ENCODE data around the gene CDON.
"Not testable (repeated sequence)": the region's sequence is repeated elsewhere in the genome, so short reads cannot be mapped to it uniquely, and the experiment has no call there.

Gene CDON

DNA sequence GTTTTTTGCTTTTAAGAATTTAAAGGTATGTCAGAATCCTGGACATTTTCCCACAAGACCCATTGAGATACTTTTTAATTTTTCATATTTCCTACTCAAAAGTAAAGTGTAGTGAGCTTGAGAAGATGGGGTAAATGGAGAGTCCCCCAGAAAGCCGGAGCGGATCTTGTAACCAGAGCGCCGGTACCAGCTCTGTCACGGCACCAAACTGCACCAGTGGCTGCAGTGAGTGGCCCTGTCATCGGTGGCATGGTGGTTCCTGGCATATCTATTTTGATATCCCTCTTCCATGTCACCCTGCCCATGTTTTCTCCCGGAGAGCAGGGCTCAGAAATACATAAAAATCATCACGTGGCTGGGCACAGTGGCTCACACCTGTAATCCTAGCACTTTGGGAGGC is 139.0 kb downstream of the CDON start:
- H3K4me3 ChIP-seq = no peak overlapping the region
- no peak overlapping the region for H3K9ac ChIP-seq (ENCODE audit: insufficient read length)
- H3K27ac ChIP-seq = no peak overlapping the region
- DNase-seq (ENCODE audit: low read depth, low spot score) = no peak
- no peaks in the 10 kb centered on the region for H3K9me3 ChIP-seq (ENCODE audit: low read depth, low read length)
- no peak for TF ChIP-seq EZH2 (IDR thresholded peaks at IDR 0.05)
- TF ChIP-seq FOXP2 (optimal IDR thresholded peaks at IDR 0.05; ENCODE audit: control extremely low read depth, extremely low read length, insufficient read depth) = no peak
- no peak for TF ChIP-seq POLR2AphosphoS5 (IDR thresholded peaks at IDR 0.05; ENCODE audit: borderline replicate concordance, low read depth, low read length)
- no peaks in the 10 kb centered on the region for H3K36me3 ChIP-seq (ENCODE audit: insufficient read depth, low read length)

DNA sequence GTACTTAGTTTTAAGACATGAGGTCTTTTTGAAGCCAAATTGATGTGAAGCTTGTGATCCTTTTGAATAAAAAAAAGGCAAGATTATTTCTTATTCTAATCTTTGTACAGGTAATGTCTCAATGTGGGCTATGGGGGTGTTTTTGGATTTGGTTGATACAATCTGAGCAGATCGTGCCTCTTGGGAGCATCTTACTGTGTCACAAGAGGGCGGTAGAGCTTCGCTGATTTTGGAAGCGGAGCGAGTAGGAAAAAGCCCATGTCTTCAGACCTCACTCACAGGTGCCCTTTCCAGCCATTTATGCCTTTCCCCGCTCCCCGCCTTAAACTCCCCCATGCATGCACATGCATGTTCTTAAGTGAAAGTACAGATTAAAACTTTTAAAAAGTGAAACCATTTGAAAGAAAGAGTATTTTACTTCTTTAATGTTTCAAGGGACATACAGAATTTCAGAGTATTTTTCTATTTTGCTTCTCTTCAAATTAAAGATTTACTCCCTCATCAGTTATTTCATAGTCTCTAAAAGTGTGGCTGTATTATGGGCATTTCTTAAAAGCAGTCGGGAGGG is 139.6 kb downstream of the CDON start:
- Histone ChIP-seq H3K4me3 (no peak overlapping the region), H3K27ac (no peak overlapping the region), H3K36me3 (ENCODE audit: insufficient read depth, low read length) (no peaks in the 10 kb centered on the region), H3K9ac (ENCODE audit: insufficient read length) (no peak overlapping the region), H3K9me3 (ENCODE audit: low read depth, low read length) (no peaks in the 10 kb centered on the region)
- no peak for TF ChIP-seq FOXP2 (optimal IDR thresholded peaks at IDR 0.05; ENCODE audit: control extremely low read depth, extremely low read length, insufficient read depth)
- no peak for TF ChIP-seq POLR2AphosphoS5 (IDR thresholded peaks at IDR 0.05; ENCODE audit: borderline replicate concordance, low read depth, low read length)
- TF ChIP-seq EZH2 (IDR thresholded peaks at IDR 0.05) = no peak
- DNase-seq (ENCODE audit: low read depth, low spot score) = no peak

DNA sequence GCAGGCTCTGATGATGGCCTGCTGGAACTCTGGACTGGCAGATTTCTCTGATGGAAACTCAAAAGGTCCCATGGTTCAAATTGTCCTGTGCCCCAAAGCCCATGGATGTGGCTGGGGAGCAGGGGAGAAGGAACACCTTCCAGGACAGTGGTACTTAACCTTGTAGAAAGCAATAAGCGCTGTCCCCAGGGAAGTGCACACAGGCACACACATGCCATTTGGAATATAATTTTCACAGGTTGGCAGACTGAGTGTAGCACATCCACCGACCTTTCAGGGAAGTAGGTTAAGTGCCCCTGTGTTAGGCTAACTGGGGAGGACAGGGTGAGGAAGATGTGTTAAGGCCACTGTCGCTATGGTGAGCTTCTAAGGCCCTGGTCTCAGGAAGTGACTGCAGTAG is 140.5 kb downstream of the CDON start:
- H3K9ac ChIP-seq (ENCODE audit: insufficient read length) = no peak overlapping the region
- no peaks in the 10 kb centered on the region for H3K9me3 ChIP-seq (ENCODE audit: low read depth, low read length)
- H3K36me3 ChIP-seq (ENCODE audit: insufficient read depth, low read length) = no peaks in the 10 kb centered on the region
- TF ChIP-seq POLR2AphosphoS5 (IDR thresholded peaks at IDR 0.05; ENCODE audit: borderline replicate concordance, low read depth, low read length) = no peak
- TF ChIP-seq FOXP2 (optimal IDR thresholded peaks at IDR 0.05; ENCODE audit: control extremely low read depth, extremely low read length, insufficient read depth) = no peak
- TF ChIP-seq EZH2 (IDR thresholded peaks at IDR 0.05) = no peak
- no peak overlapping the region for H3K27ac ChIP-seq
- no peak overlapping the region for H3K4me3 ChIP-seq
- no peak for DNase-seq (ENCODE audit: low read depth, low spot score)

DNA sequence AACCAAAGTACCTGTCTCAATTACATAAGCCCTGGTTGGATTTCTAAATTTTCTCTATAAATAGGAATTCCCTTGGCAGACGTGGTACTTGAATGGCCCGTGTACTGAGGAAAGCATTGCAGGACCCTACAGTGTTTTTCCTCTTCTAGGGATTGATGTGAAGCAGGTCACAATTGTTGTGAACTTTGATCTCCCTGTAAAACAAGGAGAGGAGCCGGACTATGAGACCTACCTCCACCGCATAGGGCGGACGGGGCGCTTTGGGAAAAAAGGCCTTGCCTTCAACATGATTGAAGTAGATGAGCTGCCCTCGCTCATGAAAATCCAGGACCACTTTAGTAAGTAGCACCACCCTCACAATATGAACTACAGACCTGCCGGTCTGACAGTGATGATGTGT is 141.6 kb downstream of the CDON start:
- no peak overlapping the region for H3K9ac ChIP-seq (ENCODE audit: insufficient read length)
- no peaks in the 10 kb centered on the region for H3K36me3 ChIP-seq (ENCODE audit: insufficient read depth, low read length)
- no peaks in the 10 kb centered on the region for H3K9me3 ChIP-seq (ENCODE audit: low read depth, low read length)
- H3K4me3 ChIP-seq = no peak overlapping the region
- H3K27ac ChIP-seq = no peak overlapping the region
- no peak for DNase-seq (ENCODE audit: low read depth, low spot score)
- TF ChIP-seq FOXP2 (optimal IDR thresholded peaks at IDR 0.05; ENCODE audit: control extremely low read depth, extremely low read length, insufficient read depth) (no peak), EZH2 (IDR thresholded peaks at IDR 0.05) (no peak), POLR2AphosphoS5 (IDR thresholded peaks at IDR 0.05; ENCODE audit: borderline replicate concordance, low read depth, low read length) (no peak)

DNA sequence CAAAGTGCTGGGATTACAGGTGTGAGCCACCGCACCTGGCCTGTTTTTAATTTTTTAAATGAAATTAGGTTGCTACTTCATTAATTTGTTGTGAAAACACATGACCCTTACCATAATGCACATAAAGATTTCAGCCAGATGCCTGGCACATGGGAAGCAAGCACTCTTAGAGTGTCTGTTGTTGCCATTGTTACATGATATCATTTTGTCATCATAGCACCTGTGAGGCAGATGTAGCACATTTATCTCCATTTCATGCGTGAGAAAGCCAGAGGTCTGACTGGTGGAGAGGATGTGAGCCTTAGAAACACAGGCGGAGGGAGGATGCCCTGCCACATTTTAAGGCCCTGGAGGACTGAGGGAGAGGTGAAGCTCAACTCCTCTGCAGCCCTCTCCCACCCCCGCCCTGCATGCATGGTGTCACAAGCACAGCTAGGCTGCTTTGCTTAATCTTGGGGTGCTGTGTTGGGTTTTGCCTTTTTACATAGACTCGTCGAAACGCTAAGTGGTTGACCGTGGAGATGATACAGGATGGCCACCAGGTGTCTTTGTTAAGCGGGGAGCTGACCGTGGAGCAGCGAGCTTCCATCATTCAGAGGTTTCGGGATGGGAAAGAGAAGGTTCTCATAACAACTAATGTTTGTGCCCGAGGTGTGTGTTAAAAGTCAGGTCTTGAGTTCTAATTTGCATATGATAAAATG is 144.4 kb downstream of the CDON start:
- no peak for TF ChIP-seq POLR2AphosphoS5 (IDR thresholded peaks at IDR 0.05; ENCODE audit: borderline replicate concordance, low read depth, low read length)
- TF ChIP-seq EZH2 (IDR thresholded peaks at IDR 0.05) = no peak
- TF ChIP-seq FOXP2 (optimal IDR thresholded peaks at IDR 0.05; ENCODE audit: control extremely low read depth, extremely low read length, insufficient read depth) = no peak
- Histone ChIP-seq H3K36me3 (ENCODE audit: insufficient read depth, low read length) (no peaks in the 10 kb centered on the region), H3K9me3 (ENCODE audit: low read depth, low read length) (no peaks in the 10 kb centered on the region), H3K4me3 (no peak overlapping the region), H3K9ac (ENCODE audit: insufficient read length) (no peak overlapping the region), H3K27ac (no peak overlapping the region)
- no peak for DNase-seq (ENCODE audit: low read depth, low spot score)

DNA sequence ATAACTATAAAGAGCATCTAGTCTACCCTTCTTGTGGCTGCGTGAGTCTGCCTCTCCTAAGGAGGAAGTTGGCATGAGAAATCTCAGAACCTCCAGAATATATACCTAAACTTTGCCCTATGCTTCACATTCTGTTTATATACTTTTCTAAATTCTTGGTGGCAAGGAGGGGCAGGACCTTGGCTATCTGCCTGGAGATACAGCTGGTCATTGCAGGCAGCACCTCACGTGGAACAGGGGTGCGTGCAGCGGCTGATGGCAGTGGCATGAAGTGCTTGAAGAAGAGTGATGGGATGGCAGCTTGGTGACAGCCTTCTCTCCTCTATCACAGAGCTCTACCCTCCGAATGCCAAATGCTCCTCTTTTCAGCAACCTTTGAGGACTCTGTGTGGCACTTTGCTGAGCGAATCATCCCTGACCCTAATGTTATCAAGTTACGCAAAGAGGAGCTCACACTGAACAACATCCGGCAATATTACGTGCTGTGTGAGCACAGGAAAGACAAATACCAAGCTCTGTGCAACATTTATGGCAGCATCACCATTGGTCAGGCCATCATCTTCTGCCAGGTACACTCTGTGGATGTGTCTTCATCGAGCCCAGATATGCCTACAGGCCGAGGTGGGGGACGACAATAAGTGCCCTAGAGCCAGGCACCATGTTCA is 145.9 kb downstream of the CDON start:
- Histone ChIP-seq H3K27ac (no peak overlapping the region), H3K36me3 (ENCODE audit: insufficient read depth, low read length) (no peaks in the 10 kb centered on the region), H3K4me3 (no peak overlapping the region), H3K9ac (ENCODE audit: insufficient read length) (no peak overlapping the region), H3K9me3 (ENCODE audit: low read depth, low read length) (no peaks in the 10 kb centered on the region)
- TF ChIP-seq EZH2 (IDR thresholded peaks at IDR 0.05) (no peak), FOXP2 (optimal IDR thresholded peaks at IDR 0.05; ENCODE audit: control extremely low read depth, extremely low read length, insufficient read depth) (no peak), POLR2AphosphoS5 (IDR thresholded peaks at IDR 0.05; ENCODE audit: borderline replicate concordance, low read depth, low read length) (no peak)
- DNase-seq (ENCODE audit: low read depth, low spot score) = no peak

DNA sequence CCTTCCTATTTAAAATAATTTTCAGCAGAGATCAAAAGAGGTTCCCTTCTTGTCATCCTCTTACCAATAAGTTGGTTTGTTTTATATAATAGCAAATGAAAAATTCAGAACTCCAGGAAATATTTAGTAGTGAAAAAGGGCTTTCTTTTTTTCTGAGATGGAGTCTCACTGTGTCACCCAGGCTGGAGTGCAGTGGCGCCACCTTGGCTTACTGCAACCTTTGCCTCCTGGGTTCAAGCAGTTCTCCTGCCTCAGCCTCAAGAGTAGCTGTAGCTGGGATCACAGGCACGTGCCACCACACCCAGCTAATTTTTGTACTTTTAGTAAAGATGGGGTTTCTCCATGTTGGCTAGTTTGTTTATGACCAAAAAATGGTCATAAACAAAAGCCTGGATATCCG is 148.1 kb downstream of the CDON start:
- H3K27ac ChIP-seq; H3K4me3 ChIP-seq; H3K36me3 ChIP-seq (ENCODE audit: insufficient read depth, low read length); DNase-seq (ENCODE audit: low read depth, low spot score); H3K9ac ChIP-seq (ENCODE audit: insufficient read length); H3K9me3 ChIP-seq (ENCODE audit: low read depth, low read length): not testable (repeated sequence)

DNA sequence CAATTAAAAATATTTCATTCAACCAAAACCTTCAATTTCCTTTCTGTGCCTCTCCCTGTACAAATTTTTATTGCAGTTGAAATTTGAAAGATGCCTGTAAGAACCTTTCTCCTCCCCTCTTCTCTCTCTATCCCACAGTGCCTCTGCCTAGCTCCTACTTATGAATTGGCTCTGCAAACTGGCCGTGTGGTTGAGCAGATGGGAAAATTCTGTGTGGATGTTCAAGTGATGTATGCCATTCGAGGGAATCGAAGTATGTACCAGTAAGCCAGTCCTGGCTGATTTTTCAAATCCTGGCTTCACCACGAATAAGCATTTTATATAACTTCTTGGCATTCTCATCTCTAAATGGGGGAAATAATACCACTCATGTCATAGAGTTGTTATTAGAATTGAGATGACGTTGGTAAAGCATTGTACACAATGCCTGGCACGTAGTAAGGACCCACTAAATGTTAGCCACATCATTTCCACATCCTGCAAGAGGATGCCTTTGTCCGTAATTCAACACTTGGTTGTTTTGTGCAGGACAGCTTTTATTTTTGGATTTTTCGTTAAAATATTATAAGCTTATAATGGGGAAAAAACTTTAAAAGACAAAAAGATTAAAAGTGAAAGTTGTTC is 152.3 kb downstream of the CDON start:
- Histone ChIP-seq H3K9ac (ENCODE audit: insufficient read length) (no peak overlapping the region), H3K9me3 (ENCODE audit: low read depth, low read length) (no peaks in the 10 kb centered on the region), H3K27ac (no peak overlapping the region), H3K4me3 (no peak overlapping the region), H3K36me3 (ENCODE audit: insufficient read depth, low read length) (no peaks in the 10 kb centered on the region)
- no peak for TF ChIP-seq EZH2 (IDR thresholded peaks at IDR 0.05)
- TF ChIP-seq FOXP2 (optimal IDR thresholded peaks at IDR 0.05; ENCODE audit: control extremely low read depth, extremely low read length, insufficient read depth) = no peak
- TF ChIP-seq POLR2AphosphoS5 (IDR thresholded peaks at IDR 0.05; ENCODE audit: borderline replicate concordance, low read depth, low read length) = no peak
- no peak for DNase-seq (ENCODE audit: low read depth, low spot score)

Data from SK-N-MC (cell line).